ENCODE measurements around the gene WNT2. TPM values are rescaled to one million over a fixed set of nuclear protein-coding genes. Genes with fewer than 3 reads are reported as not detected.

WNT2 gene
- total RNA-seq, 3 donors from 2014 or later (not counting 1 experiment from before 2014, with no cell fraction given): not detected

DNA sequence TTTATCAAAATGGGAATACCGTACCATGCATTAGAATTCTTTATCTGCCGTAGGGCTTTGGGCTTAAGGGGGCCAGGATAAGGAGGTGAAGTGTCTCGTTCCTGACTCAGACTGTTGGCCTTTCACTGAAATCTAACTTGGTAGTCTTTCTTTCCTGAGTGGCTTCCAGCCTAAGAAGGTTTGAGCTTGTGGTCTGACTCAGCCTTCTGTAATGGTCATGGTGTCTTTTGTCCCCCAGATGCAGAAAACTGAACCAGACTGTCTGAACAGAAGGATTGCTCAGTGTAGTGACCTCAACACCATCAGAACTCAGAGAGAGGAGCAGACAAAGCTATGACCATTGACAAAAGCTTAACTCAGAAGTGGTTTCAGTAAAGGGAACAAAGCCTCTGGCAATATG, 39.5 kb downstream of the WNT2 start:
- intact Hi-C loops (cut with micrococcal nuclease): no loop called here
- no peak for DNase-seq
- Mint-ChIP-seq H3K9me3 (peaks cover 3 to 12% of the 10 kb centered on the region in 2 donors), H3K4me3 (no peak overlapping the region), H3K27ac (no peak overlapping the region), H3K27me3 (ENCODE audit: low read depth in 2 of 2) (peaks cover 3 to 8% of the 10 kb centered on the region in 2 donors), H3K4me1 (no peaks in the 10 kb centered on the region), H3K36me3 (no peaks in the 10 kb centered on the region)
- Histone ChIP-seq H3K4me1 (ENCODE audit: control insufficient read depth, insufficient read depth, low read length) (no peaks in the 10 kb centered on the region), H3K4me3 (ENCODE audit: low read length) (no peak overlapping the region), H3K9me3 (ENCODE audit: control insufficient read depth, insufficient read depth, low read length) (no peaks in the 10 kb centered on the region), H3K36me3 (ENCODE audit: control insufficient read depth, insufficient read depth, low read length) (no peaks in the 10 kb centered on the region), H3K27me3 (ENCODE audit: control insufficient read depth, insufficient read depth, low read length) (no peaks in the 10 kb centered on the region), H3K27ac (ENCODE audit: low read length) (no peak overlapping the region)
- TF ChIP-seq, protein P1, sequence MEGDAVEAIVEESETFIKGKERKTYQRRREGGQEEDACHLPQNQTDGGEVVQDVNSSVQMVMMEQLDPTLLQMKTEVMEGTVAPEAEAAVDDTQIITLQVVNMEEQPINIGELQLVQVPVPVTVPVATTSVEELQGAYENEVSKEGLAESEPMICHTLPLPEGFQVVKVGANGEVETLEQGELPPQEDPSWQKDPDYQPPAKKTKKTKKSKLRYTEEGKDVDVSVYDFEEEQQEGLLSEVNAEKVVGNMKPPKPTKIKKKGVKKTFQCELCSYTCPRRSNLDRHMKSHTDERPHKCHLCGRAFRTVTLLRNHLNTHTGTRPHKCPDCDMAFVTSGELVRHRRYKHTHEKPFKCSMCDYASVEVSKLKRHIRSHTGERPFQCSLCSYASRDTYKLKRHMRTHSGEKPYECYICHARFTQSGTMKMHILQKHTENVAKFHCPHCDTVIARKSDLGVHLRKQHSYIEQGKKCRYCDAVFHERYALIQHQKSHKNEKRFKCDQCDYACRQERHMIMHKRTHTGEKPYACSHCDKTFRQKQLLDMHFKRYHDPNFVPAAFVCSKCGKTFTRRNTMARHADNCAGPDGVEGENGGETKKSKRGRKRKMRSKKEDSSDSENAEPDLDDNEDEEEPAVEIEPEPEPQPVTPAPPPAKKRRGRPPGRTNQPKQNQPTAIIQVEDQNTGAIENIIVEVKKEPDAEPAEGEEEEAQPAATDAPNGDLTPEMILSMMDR (IDR thresholded peaks at IDR 0.05): no peak
- no peak for ATAC-seq
- 90% methylated on average over 3 of the region's 3 CpGs for WGBS (ENCODE audit: insufficient coverage)

DNA sequence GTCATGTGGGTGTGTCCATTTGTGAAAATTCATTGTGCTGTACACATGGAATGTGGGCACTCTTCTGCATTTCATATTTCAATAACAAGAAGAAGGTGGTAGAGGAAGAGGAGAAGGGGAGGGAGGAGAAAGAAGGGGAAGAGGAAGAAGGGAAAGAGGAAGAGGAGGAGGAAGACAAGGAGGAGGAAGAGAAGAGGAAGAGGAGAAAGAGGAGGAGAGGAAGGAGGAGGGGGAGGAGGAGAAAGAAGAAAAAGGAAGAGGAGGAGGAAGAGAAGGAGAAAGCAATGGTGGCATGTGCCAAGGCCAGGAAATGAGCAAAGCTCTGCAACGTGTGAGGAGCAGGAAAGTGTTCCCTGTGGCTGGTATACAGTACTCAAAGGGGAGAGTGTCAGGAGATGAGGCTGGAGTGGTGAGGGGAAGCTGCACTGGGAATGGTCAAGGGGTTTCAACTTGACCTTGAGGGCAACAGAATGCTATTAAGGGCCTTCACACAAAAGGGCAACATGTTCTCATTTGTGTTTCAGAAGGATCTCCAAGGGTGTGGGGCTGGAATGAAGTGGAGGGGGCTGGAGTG, 40.5 kb downstream of the WNT2 start:
- no peak overlapping the region for H3K27ac ChIP-seq (ENCODE audit: low read length)
- no peaks in the 10 kb centered on the region for H3K27me3 ChIP-seq (ENCODE audit: control insufficient read depth, insufficient read depth, low read length)
- WGBS (ENCODE audit: insufficient coverage): 11% methylated on average over 1 of the region's 1 CpG
- Mint-ChIP-seq H3K27me3 (ENCODE audit: low read depth in 2 of 2) (peaks cover 3 to 8% of the 10 kb centered on the region in 2 donors), H3K36me3 (no peaks in the 10 kb centered on the region), H3K27ac (no peak overlapping the region), H3K4me3 (no peak overlapping the region), H3K4me1 (no peaks in the 10 kb centered on the region), H3K9me3 (peaks cover 3 to 12% of the 10 kb centered on the region in 2 donors)
- intact Hi-C loops (cut with micrococcal nuclease): no loop called here
- H3K36me3 ChIP-seq (ENCODE audit: control insufficient read depth, insufficient read depth, low read length): no peaks in the 10 kb centered on the region
- TF ChIP-seq, protein P1 (IDR thresholded peaks at IDR 0.05): no peak
- no peaks in the 10 kb centered on the region for H3K4me1 ChIP-seq (ENCODE audit: control insufficient read depth, insufficient read depth, low read length)
- H3K4me3 ChIP-seq (ENCODE audit: low read length): no peak overlapping the region
- DNase-seq (no peak), ATAC-seq (no peak)
- no peaks in the 10 kb centered on the region for H3K9me3 ChIP-seq (ENCODE audit: control insufficient read depth, insufficient read depth, low read length)

DNA sequence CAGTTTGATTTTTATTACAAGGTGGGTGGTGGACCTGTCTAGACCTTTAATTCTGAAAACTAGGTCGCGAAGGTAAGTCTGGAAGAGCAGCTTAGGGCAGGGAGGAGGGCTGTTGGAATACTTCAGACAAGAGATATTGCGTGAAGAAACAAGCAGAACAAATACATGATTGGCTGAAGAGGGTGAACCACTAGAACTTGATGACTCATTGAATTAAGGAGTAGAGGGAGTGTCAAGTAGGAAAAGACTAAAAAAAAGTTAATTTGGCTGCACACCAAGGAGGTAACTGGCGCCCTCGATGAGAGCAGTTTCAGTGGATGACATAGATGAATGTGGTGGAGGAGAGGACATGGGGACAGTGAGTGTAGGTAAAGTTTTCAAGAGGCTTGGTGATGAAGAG, 41.3 kb downstream of the WNT2 start:
- no peaks in the 10 kb centered on the region for H3K36me3 Mint-ChIP-seq
- TF ChIP-seq, protein P1 (IDR thresholded peaks at IDR 0.05): no peak
- no peak overlapping the region for H3K27ac Mint-ChIP-seq
- no peak overlapping the region for H3K4me3 Mint-ChIP-seq
- no peaks in the 10 kb centered on the region for H3K4me1 Mint-ChIP-seq
- WGBS (ENCODE audit: insufficient coverage): 89% methylated on average over 5 of the region's 5 CpGs
- peaks cover 3 to 12% of the 10 kb centered on the region in 2 donors for H3K9me3 Mint-ChIP-seq
- H3K4me1 ChIP-seq (ENCODE audit: control insufficient read depth, insufficient read depth, low read length): no peaks in the 10 kb centered on the region
- H3K27ac ChIP-seq (ENCODE audit: low read length): no peak overlapping the region
- no peaks in the 10 kb centered on the region for H3K36me3 ChIP-seq (ENCODE audit: control insufficient read depth, insufficient read depth, low read length)
- no peak overlapping the region for H3K4me3 ChIP-seq (ENCODE audit: low read length)
- H3K9me3 ChIP-seq (ENCODE audit: control insufficient read depth, insufficient read depth, low read length): no peaks in the 10 kb centered on the region
- ATAC-seq: no peak
- intact Hi-C loops (cut with micrococcal nuclease): no loop called here
- no peak for DNase-seq
- H3K27me3 ChIP-seq (ENCODE audit: control insufficient read depth, insufficient read depth, low read length): no peaks in the 10 kb centered on the region
- peaks cover 3 to 8% of the 10 kb centered on the region in 2 donors for H3K27me3 Mint-ChIP-seq (ENCODE audit: low read depth in 2 of 2)

Data from natural killer cell (primary cell).